ENCODE measurements around the gene ZCCHC17.

The ZCCHC17 gene

DNA sequence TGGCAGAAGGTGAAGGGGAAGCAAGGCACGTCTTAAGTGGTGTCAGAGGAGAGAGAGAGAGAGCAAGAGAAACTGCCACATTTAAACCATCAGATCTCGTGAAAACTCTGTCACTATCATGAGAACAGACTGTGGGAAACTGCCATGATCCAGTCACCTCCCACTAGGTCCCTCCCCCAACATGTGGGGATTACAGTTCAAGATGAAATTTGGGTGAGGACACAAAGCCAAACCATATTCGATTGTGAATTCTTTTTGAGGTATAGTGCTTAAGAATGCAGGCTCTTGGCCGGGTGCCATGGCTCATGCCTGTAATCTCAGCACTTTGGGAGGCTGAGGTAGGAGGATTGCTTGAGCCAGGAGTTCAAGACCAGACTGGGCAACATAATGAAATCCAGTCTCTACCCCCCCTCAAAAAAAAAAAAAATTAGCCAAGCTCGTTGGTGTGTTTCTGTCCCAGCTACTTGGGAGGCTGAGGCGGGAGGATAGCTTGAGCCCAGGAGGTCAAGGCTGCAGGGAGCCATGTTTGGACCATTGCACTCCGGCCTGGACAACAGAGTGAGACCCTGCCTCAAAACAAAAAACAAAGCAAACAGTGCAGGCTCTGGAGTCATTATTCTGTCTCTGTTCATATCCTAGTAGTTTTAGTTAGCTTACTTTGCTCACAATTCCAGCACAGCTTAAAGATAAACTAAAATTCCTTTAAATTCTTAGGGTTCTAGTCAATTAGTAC, 6.0 kb downstream of the ZCCHC17 start:
- no peak for DNase-seq (ENCODE audit: low read depth, low spot score)

- DNase-seq (ENCODE audit: low read depth, low spot score) = peak; percentile 9
Measured at GRCh38 chr1:31306278-31306677, 9.4 kb downstream of the ZCCHC17 start.

DNA sequence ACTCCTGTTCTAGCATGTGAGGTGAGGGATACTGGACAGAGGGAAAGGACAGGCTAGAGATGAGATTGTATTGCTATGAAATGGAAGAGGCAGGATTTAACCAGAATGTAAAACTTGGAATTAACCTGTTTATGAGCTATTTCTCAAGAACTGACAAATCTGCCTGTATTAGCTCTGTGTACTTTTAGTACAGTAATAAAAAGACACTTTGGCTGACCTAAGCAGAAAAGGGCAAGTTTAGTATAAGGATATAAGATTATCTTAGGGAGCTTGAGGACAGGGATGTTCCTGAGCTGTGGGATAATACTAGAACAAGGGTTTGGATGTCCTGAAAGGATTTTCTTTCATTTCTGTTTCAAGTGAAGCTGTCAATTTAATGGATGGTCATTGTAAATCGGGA, 11.2 kb downstream of the ZCCHC17 start:
- no peak for DNase-seq (ENCODE audit: low read depth, low spot score)

GRCh38 chr1:31310198-31310597, 13.4 kb downstream of the ZCCHC17 start:
- no peak for DNase-seq (ENCODE audit: low read depth, low spot score)

DNA sequence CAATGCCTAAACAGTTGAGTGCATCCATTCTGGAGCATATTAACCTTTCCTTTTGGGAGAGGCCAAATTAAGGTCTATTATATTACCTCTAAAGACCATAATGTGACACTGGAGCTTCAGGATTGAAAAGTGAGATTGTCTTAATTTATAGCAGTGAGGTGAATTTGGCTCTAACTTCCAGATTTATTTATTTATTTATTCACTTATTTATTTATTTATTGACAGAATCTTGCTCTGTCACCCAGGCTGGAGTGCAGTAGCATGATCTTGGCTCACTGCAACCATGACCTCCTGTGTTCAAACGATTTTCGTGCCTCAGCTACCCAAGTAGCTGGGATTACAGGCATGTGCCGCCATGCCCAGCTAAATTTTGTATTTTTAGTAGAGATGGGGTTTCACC, 19.1 kb downstream of the ZCCHC17 start:
- no peak for DNase-seq (ENCODE audit: low read depth, low spot score)

DNA sequence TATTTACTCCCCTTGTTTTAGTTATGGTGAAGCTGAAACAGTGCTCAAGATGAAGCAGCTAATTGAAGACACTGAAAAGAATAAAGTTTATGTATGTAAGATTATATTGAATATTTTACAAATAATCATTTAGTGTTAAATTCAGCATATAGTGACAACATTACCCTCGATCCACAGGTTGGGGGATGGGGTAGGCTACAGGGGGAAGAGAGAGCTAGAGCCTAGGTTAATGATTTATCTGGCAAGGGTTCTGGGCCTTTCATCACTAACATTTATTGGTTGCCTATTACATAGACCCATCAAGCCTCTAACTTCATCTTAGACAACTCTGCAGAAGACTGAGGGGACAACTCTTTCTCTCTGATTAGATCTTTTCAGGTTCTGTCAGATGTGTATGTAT, 21.3 kb downstream of the ZCCHC17 start:
- DNase-seq (ENCODE audit: low read depth, low spot score) = no peak

GRCh38 chr1:31324093-31324492, 27.3 kb downstream of the ZCCHC17 start:
- DNase-seq (ENCODE audit: low read depth, low spot score) = no peak

DNA sequence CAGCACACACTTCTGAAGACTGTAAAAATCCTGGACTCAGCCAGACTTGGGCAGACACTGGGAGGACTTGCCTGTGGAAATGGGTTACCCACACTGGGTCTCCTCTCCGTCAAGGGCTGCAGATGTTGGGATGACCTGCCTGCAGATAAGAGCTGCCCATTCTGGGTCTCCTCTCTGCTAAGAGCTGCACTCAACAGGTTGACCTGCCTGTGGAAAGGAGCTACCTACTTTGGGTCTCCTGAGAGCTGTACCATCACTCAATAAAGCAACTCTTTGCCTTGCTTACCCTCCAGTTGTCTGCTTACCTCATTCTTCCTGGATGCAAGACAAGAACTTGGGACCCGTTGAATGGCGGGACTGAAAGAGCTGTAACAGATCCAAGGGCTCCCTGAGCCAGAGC, 28.2 kb downstream of the ZCCHC17 start:
- DNase-seq (ENCODE audit: low read depth, low spot score) = no peak

- no peak for DNase-seq (ENCODE audit: low read depth, low spot score)
Measured at GRCh38 chr1:31326461-31326860, 29.6 kb downstream of the ZCCHC17 start.

DNA sequence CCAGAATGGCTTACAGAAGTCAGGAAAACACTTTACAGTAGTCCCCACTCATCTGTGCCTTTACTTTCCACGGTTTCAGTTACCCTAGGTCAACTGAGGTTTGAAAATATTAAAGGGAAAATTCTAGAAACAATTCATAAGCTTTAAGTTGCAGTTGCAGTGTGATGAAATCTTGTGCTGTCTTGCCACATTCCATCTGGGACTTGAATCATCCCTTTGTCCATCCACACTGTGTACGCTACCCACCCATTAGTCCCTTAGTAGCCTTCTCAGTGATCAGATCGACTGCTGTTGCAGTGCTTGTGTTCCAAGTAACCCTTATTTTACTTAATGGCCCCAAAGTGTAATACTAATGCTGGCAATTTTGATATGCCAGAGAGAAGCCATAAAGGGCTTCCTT, 30.5 kb downstream of the ZCCHC17 start:
- DNase-seq (ENCODE audit: low read depth, low spot score) = no peak

GRCh38 chr1:31335007-31335406, 38.2 kb downstream of the ZCCHC17 start:
- peak; percentile 7 for DNase-seq (ENCODE audit: low read depth, low spot score)

GRCh38 chr1:31336687-31337467, 40.0 kb downstream of the ZCCHC17 start:
- DNase-seq (ENCODE audit: low read depth, low spot score) = no peak

DNA sequence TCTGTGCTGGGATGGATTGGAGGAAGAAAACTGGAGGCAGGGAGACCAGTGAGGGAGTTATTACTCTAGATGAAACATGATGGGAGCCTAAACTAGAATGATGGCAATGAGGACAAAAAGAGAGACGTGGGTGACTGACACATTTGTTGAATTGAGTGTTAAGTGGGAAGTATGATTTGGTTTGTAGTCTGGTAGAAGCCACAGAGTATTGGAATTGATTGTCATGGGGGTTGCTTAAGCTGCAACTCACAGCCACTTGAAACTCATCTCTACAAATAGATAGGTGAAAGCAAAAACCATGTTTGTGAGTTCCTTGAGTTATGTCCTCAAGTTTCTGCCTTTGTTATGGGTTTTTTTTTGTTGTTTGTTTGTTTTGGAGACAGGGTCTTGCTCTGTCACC, 47.7 kb downstream of the ZCCHC17 start:
- DNase-seq (ENCODE audit: low read depth, low spot score) = no peak

- DNase-seq (ENCODE audit: low read depth, low spot score) = no peak
Measured at GRCh38 chr1:31345635-31346034, 48.8 kb downstream of the ZCCHC17 start.

- no peak for DNase-seq (ENCODE audit: low read depth, low spot score)
Measured at GRCh38 chr1:31346785-31347184, 50.0 kb downstream of the ZCCHC17 start.

DNA sequence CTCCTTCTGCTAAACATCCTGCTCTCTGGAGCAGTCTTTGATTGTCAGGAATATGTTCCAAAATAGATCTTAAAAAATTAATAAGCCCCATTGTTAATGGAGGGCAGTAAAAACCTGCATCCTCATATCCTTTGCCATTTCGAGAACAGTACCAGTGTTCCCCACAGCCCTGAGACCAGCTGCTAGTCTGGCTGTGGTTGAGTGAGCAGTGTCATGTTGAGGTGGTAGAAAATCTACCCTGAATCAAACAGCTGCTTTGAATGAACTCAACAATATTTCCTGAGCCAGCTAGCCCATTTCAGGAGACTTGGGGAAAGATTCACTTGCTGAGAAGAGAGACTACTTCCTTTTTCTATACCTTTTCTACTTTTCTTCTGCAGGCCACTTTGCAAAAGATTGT, 51.6 kb downstream of the ZCCHC17 start:
- no peak for DNase-seq (ENCODE audit: low read depth, low spot score)

GRCh38 chr1:31354283-31354682, 57.5 kb downstream of the ZCCHC17 start:
- DNase-seq (ENCODE audit: low read depth, low spot score) = no peak

DNA sequence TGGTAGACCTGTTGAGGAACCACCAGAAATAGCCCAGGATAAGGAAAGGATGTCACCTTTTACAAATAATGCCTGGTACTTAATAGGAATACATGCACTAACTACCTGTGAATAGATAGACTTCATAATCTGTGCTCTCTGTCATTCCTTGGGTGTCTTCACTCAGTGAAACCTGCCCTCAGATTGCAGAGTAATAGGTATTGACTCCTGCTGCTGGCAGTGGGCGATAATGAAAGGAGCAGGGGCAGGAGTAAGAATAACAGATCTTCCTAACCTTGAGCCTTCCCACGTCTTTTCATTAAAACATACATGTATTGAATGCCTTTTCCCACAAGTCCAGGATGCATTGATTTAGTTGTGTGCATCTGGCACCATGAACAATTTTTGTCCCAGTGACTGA, 59.6 kb downstream of the ZCCHC17 start:
- DNase-seq (ENCODE audit: low read depth, low spot score) = no peak

- no peak for DNase-seq (ENCODE audit: low read depth, low spot score)
Measured at GRCh38 chr1:31361607-31362006, 64.8 kb downstream of the ZCCHC17 start.

GRCh38 chr1:31362032-31362431, 65.2 kb downstream of the ZCCHC17 start:
- no peak for DNase-seq (ENCODE audit: low read depth, low spot score)

- no peak for DNase-seq (ENCODE audit: low read depth, low spot score)
Measured at GRCh38 chr1:31364561-31365250, 67.9 kb downstream of the ZCCHC17 start.

DNA sequence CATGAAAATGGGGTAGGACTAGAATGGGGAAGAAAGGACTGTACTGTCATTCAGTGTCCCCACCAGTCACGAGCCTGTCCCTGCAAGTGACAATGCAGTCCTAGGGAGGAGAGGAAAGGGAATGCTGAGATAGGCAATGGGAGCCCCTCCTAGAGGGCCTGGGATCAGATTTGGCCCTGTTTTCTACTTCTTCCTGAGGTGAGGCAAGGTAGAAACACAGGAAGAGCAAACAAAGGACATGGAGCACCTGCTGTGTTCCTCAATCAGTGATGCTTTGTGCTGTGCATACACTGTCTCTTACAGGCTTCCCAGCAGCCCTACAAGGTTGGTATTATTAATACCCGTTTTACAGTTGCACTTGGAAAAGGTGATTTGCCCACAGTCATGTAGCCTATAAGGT, 70.0 kb downstream of the ZCCHC17 start:
- no peak for DNase-seq (ENCODE audit: low read depth, low spot score)

Data from smooth muscle cell of the brain vasculature (primary cell).